SW480 (cell line): ENCODE measurements around the gene COG4.

Source experiments
- DNase-seq: peaks from one replicate; pipeline ENCODE4 v3.0.0-alpha.2; 2016; ENCODE audit warnings: low spot score

Gene COG4

DNA sequence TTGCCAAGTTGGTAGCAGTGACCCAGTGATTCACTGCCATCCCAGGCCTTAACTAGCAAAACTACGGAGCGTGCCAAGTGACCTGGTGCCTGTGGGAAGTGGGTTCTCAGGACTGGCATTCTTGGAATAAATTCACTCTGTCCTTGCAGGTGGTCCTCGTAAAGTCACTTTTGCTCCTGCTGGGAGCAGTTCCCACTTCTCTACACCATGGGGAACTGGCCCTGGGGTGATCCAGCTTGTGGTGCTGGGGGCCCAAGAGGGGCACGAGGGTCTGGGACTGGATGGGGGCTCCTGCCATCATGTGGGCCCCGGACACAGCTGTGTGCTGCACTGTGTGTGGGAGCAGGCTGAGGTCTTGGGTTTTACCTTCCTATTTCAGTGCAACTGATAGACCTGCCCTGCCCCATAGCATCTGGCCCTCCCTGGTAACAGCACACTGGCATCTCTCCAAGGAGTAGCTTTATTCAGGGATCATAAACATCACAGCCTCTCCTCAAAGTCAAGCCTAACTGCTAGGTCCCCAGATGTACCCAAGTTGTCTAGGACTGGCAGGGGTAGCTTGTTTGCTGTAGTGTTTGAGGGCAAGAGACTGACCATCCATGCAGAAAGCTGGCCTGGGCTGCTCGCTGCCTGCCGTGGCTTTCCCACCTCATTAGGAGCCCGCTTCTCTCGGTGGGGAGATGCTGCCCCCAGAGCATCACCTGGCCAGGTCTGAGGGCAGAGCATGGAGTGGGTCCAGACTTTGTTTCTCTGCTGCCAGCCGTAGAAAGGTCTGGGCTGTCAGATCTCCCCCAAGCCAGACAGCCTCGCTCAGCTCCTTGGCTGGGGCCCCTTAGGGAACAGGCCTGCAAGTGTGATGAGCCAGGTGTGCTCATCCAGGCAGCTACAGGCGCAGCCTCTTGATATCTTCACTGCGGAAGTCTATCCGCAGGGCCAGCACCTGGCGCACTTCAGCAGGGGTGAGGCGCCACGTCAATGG, 42.9 kb downstream of the COG4 start:
- DNase-seq, result no peak

DNA sequence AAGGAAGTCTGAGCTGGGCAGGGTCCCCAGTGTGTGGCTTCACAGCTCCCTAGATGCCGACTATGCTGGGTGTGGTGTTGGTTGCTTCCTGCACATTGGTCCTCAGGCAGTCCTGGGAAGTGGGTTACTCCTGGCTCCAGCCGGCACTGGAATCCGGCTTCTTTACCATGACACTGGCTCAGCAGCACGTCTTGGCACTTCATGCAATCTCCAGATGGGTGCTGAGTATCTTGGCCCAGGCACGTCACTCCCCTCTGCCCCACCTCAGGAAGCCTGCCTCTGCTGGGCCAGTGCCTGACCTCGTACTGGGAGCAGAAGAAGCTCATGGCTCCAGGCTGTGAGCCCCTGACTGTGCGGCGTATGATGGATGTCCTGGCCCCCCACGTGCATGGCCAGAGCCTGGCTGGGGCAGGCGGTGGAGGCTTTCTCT, 44.4 kb downstream of the COG4 start:
- DNase-seq, result no peak

- no peak for DNase-seq
These were observed 45.2 kb downstream of the COG4 start for GRCh38 chr16:70478169-70478568.

DNA sequence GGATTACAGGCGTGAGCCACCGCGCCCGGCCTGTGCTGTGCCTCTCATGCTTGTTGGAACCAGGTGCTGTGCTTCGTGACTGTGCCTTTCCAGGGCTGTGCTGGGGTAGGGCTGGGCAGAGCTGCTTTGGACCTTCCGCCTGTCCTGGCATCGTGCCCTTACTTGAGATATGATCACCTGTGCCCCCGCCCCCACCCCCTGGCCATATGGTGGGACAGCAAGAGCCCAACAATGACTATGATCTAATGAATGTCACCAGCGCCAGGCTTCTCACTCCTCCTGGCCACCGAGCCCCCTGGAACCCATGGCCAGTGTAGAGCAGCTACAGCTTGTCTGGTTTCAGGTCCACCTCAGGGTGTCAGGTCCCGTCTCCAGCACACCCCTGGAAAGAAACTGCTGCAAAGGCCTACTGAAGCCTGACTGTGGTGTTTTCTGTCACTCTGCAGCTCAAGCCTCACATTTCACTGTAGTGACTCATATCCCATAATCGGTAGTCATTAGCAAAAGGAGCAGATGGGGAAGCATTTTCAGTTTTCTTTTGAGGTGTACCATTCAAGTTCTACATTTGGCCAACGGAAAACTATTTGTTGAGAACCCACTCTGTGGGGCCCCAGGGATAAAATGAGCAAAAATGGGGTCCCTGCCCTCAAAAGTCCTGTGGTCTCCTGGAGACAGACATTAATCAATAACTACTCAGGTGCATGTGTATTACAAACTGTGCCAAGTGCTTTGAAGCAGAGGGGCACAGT, 46.9 kb downstream of the COG4 start:
- DNase-seq, result peak; percentile 79

GRCh38 chr16:70475054-70475871, 48.1 kb downstream of the COG4 start:
- no peak for DNase-seq

GRCh38 chr16:70474320-70475053, 48.9 kb downstream of the COG4 start:
- DNase-seq, result no peak

DNA sequence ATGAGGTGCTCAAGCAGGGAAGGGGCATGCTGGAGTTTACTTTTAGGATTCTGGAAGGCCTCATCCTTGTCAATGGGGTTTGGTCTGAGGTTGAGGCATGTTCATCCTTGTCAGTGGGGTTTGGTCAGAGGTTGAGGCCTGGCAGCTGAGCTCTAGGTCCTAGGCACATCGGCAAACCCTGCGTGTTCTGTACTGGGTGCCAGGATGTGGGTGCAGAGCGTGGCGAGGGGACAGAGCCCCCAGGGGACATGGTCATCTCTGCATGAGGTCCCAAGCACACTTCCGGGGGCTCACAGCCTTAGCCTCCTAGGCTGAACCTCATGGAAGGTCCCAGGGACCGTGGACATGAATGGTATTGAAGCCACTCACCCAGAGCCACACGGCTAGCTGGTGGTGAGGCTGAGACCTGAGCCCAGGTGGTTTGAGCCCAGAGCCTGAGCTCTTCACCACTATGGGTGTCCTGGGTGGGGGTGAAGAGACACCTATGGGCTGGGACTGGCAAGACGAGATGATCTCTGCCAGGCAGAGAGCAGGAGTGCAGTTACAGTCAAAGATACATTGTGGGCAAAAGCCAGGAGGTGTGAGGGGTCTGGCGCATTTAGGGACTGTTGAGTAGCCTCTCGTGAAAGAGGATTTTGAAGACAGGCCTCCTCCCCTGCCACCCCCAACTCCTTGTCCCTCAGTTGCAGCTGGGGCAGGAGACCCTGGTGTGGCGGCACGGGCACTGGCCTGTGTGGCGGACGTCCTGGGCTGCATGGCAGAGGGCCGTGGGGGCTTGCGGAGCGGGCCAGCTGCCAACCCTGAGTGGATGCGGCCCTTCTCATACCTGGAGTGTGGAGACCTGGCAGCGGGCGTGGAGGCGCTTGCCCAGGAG, 49.7 kb downstream of the COG4 start:
- DNase-seq, result no peak

DNA sequence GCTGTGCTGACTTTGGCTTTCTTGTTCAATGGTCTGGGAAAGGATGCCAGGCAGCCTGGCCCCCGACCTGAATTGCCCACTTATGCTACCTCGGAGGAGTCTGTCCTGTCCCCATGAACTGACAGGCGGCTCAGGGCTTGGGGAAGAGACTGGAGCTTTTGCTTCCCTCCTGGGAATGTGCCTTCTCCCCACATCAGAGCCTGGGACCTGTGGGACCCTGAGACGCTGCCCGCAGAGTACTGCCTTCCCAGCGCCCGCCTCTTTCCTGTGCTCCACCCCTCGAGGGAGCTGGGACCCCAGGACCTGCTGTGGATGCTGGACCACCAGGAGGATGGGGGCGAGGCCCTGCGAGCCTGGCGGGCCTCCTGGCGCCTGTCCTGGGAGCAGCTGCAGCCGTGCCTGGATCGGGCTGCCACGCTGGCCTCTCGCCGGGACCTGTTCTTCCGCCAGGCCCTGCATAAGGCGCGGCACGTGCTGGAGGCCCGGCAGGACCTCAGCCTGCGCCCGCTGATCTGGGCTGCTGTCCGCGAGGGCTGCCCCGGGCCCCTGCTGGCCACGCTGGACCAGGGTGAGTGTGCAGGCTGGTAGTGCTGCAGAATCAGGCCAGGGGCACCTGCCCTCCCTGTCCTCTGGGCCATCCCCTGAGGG, 50.4 kb downstream of the COG4 start:
- DNase-seq, result no peak

- DNase-seq, result no peak
These were observed 52.4 kb downstream of the COG4 start for GRCh38 chr16:70470927-70471341.

DNA sequence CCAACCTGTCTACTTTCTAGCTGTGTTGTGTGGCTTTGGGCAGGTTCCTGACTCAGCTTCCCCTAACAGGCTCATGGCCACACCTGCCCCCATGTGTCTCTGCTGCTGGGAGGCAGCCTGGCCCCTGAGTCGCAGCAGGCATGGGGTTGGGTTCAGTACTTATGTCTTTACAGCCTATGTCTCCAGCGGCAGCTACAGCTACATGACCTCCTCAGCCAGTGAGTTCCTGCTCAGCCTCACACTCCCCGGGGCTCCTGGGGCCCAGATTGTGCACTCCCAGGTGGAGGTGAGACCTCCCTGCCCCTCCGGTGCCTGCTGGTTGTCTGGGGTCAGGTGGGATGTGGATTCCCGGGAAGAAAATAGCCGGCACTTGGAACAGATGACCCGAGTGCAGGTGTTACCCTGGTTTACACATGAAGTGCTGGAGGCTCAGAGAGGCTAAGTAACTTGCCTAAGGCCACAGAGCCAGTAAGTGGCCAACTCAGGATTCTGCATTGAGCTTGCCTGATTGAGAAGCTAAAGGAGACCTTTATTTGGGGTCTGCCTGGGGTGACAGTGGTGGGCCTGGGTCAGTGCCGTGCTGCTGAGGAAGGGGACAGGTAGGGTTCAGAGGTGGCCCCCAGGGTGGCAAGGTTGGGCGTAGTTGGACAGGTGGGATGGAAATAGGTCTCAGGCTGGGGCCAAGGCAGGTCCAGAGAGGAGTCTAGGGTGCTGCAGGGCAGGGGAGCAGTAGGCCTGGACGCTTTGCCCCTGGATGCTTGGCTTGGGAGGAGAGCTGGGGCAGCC, 53.0 kb downstream of the COG4 start:
- no peak for DNase-seq

GRCh38 chr16:70468776-70469525, 54.4 kb downstream of the COG4 start:
- DNase-seq, result no peak

DNA sequence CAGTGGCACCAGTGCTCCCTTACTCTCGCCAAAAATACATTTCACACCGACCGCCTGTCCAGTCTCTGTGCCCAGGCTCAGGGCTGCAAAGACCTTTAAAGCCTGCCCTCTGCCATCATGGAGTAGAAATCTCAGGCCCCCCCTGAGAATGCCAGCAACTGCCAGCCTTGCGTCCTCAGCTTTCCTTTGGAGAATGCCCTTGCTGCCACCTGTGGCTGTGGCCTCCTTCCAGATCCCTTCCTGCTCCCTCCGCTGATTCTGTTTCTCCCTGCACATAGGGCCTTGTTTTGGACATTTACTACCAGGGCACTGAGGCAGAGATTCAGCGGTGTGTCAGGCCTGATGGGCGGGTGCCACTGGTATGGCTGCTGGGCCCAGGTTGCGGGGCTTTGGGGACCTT, 55.7 kb downstream of the COG4 start:
- DNase-seq, result no peak

- no peak for DNase-seq
These were observed 56.2 kb downstream of the COG4 start for GRCh38 chr16:70467113-70467512.

DNA sequence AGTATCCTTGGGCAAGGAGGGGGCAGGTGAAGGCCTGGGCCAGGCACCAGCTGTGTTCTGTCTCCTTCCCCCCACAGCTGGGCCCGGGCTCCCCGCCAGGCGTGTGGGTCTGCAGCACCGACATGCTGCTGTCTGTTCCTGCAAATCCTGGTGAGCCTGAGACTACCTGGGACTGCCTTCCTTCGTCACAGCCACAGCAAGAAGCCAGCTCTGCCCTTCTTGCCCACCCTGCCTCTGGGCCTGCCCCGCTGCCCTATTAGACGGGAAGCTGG, 56.6 kb downstream of the COG4 start:
- no peak for DNase-seq

DNA sequence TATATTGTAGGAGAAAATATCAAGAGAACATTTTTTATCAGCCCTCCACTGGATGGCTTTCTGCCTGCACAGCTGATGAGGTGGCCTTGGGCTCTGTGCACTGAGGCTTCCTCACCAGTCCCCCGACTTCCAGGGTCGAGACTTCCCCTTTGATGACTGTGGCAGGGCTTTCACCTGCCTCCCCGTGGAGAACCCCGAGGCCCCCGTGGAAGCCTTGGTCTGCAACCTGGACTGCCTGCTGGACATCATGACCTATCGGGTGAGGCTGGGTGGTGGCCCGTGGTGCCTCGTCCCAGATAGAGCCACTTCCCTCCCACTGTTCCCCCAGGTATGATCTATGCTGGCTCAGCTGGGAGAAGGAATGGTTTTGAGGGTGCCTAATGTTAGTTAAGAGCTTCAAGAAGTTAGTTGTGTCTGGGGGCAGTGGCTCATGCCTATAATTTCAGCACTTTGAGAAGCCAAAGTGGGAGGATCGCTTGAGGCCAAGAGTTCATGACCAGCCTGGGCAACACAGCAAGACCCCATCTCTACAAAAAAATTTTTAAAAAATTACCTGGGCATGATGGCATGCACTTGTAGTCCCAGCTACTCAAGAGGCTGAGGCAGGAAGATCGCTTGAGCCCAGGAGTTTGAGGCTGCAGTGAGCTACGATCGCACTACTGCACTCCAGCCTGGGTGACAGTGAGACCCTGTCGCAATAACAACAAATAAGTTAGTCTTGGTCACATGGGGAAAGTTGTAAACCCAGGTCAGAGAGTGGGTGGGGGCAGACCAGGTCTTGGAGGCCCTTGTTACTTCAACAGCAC, 57.2 kb downstream of the COG4 start:
- DNase-seq, result no peak

- no peak for DNase-seq
These were observed 60.1 kb downstream of the COG4 start for GRCh38 chr16:70463235-70463634.

- no peak for DNase-seq
These were observed 62.6 kb downstream of the COG4 start for GRCh38 chr16:70460737-70461261.
